HG03066 (cell line): Measurements from ENCODE around the gene SIRT7.

Source experiments
- ATAC-seq: cut with Tn5 transposase; IDR thresholded peaks from one replicate; pipeline ENCODE4 v1.9.1; 2021; ENCODE audit warnings: low read depth; ENCODE audit not compliant: unreplicated experiment

The SIRT7 gene

DNA sequence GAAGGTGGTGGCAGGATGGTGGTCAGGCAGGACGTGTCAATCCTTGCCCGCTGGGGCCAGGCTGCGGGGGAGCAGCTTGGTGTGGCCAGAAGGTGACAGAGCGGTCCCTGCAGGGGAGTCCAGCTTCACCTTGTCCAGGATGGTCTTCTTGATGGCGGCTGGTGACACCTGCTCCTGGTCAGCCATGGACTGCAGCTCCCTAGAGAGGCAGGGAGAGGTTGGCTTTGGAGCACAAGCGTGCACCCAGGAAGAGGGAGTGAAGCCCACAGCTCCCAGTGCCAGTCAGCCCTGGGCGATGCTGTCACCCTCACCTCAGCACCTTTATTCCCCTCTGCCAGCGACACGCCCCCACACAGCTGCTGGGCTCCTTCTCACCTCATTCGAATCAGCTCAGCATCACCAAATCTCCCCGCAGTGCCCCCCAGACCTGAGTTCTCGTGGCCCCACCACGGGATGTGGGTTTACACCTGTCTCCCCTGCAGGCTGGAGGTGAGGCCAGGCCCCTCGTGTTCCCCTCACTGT is 15.3 kb upstream of the SIRT7 start:
- ATAC-seq: no peak

DNA sequence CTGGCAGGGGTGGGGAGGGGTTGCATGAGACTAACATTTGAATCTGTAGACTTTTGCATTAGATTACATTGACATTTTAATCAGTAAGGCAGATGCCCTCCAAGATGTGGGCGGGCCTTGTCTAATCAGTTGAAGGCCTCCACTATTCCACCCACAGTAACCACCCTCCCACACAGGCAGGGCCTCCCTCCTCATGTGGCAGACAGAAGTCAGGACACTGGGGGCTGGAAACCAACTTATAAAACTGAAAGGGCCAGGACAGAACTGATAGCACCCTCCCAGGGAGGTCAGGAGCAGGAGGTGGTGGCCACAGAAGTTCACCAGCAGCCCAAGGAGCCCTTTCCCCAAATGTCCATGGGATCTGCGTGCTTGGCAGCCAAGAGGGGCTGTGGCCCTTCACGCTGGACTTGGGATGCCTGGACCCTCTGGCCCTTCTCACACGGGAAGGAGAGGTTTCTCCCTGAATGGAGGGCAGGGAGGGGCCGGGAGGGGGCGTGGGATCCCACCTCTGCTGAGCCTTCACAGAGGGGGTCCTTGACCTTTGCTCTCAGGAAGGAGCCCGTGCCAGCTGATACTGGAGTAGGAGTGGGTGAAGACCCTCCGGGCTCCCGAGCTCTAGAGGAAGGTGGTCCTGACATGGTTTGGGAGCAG is 14.5 kb upstream of the SIRT7 start:
- no peak for ATAC-seq

DNA sequence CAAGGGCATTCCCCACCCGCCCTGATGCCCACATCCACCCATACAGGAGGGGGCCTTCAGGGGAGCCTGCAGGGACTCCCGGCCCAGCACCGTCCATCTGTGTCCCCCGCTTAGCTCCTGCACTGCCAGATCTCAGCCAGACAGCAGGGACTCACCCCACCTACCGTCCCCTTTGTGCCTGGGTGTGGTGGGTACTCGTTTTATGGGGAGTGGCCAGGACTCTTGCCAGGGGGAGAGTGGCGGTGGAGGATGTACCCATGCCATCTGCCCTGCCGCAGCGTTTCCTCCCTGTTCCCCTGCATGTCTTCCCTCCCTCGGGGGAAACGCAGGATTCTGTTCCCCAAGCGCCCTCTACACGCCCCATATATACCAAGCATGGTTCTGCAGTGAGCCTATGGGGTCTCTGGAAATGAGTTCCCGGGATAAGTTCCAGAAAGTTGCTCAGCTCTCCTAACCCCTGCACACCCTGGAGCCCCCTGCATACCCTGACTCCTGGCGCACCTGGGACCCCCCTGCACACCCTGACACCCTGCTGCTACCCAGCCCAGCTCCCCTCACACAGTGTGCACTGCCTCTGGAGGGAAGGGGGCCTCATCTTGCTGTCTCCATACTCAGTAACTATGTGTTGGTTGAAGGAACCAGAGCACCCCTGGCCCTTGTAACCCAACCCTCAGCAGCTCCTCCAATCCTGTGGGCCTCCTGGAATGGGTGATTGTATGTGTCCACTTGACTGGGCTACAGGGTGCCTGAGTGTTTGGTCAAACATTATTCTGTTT is 13.8 kb upstream of the SIRT7 start:
- ATAC-seq: no peak

DNA sequence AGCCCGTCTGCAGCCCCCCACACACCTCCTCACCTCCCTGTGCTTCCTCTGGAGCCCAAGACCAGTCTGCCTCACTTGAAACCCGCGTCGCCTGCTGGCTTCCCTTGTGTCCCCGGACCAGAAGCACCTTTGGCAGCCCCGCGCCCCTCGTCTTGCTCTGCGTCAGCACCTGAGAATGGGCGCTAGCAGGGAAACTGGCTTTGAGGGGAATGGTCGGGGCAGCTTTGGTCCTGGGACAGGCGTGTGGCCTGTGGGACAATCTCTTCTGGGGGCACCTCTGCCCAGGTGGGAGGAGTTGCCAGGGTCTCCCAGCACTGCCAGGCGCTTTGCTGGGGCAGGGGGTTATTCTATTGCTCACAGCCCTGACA is 13.2 kb upstream of the SIRT7 start:
- no peak for ATAC-seq

DNA sequence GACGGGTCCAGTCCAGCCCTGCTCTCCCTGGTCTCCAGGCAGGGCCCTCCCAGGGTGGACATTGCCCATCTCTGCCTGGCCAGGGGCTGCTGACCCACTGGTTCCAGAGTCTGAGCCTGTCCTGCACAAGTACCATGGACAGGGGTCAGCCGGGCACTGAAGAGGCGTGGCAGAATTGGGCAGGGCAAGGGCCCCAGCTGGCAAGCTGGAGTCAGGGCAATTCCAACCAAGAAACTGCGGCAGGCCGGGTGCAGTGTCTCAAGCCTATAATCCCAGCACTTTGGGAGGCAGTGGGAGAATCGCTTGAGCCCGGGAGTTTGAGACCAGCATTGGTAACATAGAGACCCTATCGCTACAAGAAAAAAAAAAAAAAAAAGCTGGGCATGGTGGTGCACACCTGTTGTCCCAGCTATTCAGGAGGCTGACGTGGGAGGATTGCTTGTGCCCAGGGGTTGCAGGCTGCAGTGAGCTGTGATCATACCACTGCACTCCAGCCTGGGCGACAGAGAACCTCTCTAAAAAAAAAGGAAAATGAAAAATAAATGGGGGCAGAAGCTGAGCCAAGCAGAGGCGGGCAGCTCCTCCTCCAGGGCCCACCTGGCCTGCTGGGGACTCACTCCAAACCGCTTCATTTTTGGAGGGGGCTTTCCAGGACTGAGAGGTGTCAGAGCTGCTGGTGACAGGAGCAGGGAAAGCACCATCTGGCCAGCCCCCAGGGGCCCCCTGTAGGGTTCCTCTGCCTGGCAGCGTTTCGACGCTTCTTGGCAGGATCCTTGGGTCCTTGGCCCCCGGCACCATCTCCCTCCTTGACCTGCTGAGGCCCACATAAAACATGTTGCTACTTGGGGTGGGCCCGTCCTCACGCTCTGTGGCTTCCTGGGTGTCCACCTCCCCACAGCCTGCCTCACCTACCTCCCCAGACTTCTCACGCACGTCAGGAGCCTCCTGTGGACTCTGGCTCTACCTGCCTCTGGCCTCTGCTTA is 12.5 kb upstream of the SIRT7 start:
- ATAC-seq: no peak

DNA sequence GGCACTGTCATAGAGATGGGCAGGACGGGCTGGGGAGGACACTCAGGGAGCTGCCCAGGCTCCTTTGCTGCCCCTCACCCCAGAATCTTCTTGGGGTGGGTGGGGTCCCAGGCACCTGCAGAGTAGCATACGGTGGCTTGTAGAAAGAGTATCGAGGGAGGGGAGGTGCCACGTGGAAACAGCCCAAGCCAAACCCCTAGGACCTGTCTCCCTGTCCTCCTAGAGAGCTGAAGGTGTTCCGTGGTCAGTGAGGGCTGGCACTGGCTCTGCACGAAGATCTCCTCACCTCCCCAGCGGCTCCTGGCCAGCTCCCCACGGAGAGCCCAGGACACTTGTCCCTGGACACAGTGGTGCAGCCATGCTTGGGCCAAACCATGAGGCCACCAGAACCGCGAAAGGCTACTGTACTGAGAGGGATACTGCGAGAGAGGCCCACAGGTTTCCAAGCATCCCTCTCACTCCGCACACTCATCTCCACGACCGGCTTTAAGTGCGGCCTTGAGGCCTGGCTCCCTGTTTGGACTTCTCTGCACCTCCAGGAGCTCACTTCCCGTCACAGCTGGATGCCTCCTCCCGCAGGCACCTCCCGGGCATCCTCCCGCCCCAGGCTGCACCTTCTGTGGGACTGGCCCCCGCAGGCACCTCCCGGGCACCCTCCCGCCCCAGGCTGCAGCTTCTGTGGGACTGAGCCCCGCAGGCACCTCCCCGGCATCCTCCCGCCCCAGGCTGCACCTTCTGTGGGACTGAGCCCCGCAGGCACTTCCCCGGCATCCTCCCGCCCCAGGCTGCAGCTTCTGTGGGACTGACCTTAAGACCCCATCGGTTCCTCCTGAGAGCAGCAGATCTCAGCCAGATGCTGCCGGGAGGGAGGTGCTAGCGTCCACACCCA is 11.5 kb upstream of the SIRT7 start:
- no peak for ATAC-seq

DNA sequence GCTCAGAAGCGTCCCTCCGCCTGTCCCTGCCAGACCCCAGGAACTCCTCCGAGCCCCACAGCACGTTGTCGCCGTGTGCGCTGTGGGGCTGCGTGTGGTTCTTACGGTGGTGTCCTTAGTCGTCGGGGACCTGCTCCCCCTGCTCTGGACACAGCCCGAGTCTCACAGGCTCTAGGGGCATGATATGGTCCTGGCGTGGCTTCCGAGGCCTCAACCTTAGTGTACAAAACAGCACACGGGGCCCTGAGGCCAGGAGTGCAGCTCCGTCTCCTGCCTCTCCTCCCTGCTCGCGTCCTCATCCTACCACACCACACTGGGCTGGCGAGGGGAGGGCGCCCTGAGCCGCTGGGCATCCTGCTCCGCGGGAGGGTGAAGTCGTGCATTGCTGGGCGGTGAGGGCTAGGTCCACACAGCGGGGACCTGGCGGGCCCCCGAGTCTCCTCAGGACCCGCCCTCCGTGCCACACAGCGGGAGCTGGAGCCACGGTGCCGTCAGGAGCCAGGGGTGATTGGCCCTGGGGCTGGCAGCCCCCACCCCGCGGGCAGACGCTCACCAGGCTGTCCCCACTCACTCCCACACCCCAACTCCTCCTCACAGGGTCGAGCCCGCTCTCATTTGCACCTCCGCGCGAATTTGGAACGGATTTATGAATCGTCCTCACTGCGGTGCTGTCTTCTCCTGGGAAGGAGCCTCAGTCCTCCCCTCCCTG is 10.7 kb upstream of the SIRT7 start:
- ATAC-seq: no peak

DNA sequence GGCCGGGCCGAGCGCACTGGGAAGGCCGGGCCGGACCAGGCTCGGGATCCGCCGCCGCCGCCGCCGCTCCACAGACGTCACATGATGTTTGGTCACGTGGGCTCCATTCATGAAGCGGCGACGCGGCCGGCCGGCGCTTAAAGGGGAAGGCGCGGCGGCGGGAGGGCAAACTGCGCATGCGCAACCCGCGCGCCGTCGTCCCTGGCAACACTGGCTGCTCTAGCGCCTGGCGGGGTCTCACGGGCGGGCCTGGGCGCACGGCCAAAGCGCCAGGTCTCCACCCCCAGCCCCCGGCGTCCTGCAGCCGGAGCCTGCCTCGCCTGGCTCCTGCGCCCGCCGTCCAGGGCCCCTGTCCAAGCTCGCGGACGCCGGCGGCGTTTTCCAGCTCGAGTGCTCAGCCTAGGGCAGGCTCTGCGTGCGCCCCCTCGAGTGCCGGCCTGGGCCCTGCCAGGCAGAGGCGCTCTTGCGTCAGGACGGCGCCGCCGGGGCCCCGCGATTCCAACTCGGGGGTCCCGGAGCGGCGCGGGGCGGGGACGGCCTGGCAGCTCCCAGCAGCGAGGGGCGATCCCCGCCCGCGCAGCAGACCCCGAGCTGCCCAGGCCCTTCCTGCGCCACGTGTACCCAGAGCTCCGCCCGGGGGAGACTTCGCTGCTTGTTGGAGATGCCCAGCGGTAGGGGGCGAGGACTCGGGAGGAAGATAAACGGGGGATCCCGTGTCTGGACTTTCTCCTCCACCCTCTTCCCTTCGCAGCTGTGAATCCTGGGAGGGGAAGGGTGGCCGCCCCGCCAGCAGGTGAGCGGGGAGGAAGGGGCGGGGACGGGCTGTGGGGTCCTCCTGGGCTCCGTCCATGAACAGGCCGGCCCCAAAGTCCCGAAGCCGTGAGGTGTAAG is 9.9 kb upstream of the SIRT7 start, which contains the start of gene MAFG:
MAFG (minus strand) TSS at position 83 of the 891 bp plus-strand sequence. CDS start 4,550 bp downstream, outside the sequence.
- no peak for ATAC-seq

DNA sequence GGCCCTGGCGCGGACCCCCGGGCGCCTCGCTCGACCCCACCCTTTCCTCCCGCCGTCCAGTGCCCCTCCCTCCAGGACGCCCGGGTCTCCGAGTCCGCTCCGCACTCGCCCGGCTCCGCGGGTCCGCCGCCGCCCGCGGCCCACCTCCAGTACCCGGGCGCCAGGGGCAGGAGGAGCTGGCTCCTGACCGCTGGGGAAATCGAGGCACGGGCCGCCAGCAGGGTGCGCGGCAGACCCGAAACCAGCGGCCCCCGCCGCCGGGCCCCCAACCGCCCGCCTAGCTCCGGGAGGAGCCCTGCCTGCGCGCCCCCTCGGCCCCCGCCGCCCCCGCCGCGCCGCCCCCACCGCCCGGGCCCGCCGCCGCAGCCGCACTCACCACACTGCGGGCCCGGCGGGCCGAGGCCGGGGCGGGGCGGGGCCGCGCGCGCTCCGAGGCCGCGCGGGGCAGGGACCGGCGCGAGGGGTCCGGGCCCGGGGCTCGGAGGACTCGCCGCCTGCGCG is 9.2 kb upstream of the SIRT7 start:
- no peak for ATAC-seq

DNA sequence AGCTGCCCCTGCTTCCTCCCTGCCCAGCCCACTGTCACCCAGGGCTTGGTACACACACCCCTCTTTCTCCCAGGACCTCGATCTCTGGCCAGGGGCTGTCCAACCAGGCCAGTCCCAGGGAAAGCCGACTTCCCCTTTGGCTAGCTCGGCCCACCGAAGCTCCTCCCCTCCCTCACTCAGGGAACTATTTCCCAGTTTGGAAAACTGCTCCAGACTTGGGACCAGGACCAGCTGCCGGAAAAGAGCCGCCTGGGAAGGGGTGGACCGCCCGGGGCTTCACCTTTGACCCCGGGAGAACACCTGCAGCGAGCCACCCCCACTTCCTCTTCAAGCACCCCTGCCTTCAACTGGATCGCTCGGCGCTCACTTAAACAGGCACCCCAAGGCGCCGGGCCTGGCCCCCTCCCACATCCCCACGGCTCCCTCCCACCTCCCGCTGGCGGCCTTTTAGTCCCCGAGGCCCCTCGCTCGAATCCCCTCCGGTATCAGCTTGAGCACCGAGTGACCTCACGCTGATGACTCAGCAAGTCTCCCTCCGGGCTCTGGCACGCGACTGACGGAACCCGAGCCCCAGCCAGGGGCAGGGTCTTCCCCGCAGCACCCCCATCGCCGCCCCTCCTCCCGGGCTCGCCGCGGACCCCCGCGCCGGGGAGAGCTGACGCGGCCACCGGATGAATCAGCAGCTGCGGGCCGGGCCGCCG is 8.6 kb upstream of the SIRT7 start:
- ATAC-seq: no peak

DNA sequence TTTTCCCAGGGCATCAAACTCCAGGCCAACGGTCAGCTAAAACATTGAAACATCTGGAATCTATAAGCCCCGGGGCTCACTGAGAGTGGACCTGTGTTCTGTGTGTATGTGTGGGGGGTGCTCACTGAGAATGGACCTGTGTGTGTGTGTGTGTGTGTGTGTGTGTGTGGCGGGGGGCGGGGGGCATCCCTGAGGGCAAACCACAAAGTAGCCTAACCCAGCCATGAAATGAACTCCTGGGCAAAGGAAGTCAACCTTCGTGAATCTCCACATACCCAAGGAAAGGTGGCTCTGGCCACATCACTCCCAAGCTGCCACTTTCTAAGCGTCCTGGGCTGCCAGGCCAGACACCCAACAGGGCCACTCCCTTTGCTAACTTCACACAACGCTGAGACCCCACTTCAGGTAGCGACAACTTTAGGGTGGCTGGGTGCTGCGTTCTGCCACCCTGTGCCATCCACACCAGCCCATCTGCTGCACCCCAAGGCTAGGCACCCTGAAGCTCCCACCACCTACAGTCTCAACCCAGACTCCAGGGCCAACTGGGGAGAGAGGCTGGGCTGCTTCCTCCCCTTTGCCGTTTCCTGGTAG is 8.0 kb upstream of the SIRT7 start:
- no peak for ATAC-seq

DNA sequence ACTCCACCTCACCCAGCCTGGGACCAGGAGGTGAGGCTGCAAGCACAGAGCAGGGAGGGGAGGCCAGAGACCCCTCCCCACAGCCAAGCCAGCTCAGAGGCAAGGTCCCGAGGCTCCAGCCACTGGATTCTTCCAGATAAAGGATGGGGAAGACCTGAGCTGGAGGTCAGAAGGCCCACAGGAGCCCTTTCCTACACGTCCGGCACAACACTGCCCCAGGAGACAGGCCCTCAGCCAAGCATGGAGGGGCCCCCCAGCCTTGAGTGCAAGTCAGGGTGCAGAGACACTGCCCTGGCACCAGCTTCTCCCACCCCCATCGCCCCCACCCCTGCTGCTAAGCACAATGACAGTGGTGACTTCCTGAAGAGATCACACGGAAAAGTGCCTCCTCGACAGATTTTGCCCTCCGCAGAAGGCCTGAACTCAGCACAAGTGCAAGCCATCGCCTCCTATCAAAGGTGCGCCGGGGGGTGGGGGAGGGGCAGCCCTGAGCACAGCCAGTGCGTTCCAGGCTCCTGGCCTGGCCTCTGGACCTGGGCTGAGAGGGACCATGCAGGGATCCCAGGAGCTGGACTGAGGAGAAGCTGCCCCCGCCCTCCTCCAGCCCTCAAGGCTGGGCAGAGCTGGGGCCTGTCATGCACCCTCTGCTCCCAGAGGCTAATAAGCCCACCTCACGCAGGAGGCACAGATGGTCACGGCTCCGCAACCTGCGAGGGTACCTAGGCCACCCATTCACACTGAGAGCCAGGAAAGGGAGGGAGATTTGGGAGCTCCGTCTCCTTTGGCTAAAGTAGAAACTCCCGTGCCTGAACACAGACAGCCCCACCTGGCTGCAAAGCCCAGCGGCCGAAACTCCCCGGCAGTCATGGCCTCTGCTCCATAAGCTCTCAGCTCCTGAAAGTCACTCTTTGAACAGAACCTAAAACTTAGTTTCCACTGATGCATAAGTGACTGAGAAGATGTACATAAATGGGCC is 6.9 kb upstream of the SIRT7 start:
- ATAC-seq: no peak

DNA sequence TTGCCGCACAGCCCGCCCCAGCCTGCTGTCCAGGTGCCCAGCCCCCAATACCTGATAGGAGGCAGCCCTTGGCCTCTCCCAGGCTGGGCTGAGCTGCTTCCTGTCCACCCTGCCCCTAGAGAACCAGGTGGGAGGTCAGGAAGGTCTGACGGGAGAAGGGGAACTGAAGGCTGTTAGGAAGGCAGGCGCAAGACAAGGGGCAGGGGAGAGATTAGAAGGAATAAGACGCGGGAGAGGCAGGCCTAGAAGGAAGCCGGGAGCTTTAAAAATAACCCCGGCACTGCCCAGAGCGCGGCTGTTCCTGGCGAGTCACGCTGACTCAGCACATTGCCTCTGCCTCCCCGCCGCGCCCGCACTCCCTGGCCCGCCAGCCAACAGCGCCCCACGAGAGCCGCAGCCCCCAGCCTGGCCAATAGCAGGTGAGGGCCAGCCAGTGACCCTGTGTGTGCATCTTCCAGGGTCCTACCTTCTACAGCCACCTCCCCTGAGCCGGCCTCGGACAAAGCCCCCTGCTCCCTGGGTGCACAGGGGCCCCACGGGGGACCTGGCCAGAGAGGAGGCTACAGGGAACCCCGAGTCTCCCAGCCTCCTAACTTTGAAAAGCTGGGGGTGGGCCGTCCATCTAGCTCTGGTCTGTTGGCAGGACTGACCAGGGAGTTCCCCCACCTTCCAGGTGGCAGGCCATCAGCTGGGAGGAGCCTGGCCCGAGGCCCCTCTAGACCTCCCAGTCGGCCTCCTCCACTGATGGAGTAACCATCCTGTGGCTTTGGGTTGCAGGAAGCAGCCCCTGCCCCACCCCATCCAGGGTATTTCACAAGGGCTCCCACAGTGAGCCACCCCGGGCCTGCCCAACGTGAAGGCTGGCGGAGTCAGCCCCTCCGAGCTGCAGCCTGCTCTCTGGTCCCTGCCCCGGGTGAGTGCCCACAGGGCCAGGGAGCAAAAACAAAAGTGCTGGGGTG is 5.6 kb upstream of the SIRT7 start:
- ATAC-seq: no peak

DNA sequence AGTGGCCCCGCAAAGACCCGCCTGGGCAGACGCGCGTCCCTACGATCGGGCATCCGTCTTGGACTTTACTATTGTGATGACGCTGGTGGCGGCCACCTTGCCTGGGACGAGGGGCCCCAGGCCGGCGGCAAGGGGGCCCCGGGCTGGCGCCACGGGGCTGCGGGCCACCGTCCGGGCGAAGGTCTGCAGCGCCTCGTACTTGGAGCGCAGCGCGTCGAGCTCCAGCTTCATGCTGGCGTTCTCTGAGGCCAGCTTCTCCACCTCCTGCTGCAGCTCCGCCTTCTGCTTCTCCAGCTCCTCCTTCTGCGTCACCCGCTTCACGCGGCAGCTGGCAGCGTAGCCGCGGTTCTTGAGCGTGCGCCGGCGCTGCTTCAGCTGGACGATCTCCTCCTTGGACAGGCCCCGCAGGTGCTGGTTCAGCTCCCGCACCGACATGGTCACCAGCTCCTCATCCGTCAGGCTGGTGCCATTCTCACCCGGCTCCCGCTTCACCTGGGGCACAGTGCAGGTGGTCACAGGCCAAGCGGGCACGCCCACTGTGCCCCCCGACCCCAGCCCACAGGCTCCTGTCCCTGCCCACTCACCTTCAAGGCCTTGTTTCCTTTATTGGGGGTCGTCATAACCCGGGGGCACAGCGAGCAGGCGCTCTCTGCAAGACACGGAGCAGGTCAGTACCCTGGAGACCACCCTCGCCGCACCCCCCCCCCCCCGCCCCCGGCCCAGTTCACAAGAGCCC is 4.8 kb upstream of the SIRT7 start:
- ATAC-seq: no peak
